GM18498 (cell line): ENCODE results near the gene MRGPRF.
"Not testable (repeated sequence)": the region's sequence is repeated elsewhere in the genome, so short reads cannot be mapped to it uniquely, and the experiment has no call there.

Experiments
- ATAC-seq: cut with Tn5 transposase; IDR thresholded peaks from one replicate; pipeline ENCODE4 v1.9.1; 2021; ENCODE audit warnings: mild to moderate bottlenecking, moderate library complexity; ENCODE audit not compliant: unreplicated experiment

MRGPRF gene

DNA sequence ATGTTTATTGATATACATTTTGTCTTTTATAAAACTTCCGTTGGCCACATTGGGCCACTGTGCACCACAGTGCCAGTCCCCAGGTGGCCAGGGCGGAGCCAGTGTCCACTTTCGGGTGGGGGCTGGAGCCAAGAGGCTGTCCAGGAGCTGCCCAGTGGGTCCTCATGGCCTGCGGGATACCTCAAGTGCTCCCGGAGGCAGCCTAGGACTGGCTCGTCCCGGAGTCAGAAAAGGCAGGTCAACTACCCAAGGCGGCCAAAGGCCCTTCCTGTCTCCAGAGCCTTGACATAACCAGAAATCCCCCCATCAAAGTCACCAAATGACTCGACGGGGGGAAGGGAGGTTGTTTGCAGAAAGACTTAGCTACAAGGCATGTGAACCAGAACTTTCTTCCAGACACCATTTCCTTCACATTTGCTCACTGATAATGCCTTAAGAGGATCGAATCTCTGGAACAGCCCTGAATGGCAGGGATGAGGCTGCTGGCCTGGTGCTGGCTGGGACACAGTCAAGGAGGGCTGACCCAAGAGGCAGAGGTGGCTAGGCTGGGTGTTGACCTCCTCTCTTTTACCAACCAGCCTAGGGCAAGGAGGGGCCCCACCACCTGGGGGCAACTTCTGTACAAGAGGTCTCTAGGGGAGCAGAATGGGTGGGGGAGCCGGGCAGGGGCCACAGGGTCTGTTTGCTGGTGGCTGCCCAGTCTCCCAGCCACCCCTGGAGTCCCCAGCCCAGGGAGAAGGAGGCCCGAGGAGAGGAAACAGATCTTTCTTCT is 8.4 kb downstream of the MRGPRF start:
- ATAC-seq = no peak

DNA sequence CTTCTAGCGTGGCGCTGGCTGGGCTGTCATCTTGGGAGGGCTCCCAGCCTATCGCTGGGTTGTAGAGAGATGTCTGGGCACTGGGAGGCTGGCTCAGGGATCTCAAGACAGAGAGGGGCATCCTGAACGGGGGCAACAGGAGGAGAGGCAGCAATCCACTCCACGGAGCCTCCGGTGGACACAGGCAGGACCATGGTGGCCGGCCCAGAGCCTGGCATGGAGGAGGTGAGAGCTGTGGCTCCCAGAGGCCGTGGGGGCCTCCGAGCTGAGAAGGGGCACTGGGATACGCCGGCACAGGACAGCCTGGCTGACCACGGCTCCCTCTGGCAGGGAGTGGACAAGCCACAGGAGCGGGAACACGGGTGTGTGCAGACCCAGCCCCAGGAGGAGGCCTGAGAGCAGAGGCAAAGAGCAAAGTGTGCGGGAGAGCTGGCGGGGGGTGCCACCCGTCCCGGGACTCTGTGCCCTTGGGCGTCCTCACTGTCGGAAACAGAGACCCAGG is 9.1 kb downstream of the MRGPRF start:
- no peak for ATAC-seq

DNA sequence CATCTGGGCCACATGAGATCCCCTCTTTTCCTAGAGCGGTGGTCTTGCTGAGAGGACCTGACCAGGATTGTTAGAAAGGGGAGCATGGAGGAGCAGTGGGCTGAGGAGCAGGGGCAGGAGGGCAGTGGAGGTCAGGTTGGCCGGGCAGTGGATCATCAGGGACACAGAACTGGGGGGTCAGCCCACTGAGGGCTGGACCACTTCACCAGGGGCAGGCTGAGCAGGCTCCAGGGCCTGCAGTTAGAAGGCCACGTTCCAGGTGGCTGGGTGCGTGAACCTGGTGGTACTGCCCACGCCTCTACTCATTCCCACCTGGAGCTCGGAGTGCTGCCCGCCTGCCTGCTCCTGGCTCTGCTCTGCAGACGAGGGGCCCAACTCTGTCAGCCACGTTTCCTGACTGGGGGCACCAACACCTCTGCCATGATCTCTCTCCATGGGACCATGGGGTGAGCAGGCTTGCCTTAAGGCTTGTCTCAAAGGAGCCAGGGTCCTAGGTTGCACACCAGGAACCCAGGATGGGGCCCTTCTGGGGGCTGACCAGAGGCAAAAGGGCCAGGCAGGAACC is 9.7 kb downstream of the MRGPRF start:
- ATAC-seq = no peak

DNA sequence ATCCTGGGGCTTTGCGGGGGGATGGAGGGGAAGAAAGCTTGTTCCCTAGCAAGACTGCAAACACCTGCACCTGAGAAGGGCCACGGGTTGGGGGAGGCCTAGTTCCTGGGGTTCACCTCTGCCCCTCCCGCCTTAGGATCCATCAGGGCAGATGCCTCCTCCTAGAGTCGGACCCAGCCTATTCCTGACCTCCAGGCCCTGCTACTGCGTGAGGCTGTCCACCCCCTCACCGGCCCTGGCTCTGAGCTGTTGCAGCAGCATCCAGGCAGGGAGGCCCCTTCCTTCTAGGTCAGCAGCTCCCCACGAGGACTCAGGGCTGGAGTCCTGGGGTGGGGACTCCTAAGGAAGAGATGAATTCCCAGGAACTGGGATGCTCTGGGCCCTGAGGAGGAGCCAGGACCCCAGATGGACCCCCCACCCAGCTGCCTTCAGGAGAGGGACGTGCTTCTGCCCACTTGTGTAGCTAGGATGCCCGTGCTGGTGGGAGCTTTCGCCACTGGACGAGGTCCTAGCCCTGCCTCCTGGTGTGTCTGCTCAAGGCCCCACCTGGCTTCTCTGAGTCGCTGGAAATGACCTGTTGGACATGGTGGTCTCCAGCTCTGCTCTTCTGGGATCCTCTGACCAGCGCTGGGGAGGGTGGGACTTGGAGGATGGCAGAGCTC is 10.3 kb downstream of the MRGPRF start:
- ATAC-seq = no peak

DNA sequence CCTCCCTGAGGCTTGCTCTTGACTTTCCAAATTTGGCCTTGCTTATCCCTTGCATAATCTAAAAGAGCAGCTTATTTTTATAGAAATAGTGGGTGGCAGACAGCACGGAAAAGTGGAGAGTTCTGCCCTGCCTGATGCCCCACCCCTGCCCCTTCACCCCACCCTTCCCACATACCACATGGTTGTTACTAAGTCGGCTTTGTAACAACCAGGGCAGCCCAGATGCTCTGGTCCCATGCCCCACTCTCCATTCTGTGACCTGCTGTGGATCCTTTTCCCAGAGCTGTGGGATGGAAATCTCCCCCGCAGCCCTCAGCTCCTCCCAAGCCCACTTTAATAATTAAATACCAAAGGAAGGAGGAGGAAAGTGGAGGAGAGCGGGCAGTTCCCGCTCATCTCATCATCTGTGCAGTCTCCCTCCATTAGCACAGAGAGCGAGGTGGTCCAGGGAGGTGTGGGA is 10.9 kb downstream of the MRGPRF start:
- no peak for ATAC-seq

DNA sequence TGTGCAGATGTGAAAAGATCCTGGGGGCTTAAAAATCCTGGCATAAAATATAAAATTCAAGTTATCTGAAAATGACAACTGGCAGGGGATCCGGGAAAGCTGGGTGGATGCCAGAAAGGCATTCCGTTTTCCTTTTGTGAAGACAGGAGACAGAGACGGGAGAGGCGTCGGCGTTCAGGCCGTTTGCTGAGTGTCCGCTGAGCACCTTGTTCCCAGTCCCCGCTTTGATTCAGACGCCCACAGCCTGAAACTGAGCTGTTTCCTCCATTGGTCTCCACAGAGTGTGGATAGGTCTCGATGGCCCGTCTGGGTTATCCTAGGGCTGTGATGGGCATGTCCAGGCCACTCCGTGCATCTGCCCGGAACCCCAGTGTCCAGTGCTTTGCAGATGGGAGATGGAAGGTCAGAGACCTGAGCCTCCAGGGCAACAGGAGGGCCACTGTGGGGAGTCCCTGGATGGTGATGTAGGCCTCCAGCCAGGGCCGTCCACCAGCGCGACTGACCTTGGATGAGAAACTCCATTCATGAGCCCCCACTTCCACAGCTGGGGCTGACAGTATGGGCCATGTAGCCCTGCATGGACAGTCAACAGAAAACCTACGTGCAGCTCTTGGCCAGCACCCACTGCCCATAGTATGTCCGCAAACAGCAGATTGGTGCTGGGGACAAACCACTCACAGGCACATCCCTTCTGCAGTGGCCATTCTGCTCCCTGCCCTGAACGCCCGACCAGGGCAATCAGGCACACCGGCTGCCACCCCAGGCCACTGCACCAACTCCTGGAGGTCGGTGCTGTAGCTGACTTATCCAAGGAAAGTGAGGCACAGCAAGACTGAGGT is 11.6 kb downstream of the MRGPRF start:
- ATAC-seq = no peak

DNA sequence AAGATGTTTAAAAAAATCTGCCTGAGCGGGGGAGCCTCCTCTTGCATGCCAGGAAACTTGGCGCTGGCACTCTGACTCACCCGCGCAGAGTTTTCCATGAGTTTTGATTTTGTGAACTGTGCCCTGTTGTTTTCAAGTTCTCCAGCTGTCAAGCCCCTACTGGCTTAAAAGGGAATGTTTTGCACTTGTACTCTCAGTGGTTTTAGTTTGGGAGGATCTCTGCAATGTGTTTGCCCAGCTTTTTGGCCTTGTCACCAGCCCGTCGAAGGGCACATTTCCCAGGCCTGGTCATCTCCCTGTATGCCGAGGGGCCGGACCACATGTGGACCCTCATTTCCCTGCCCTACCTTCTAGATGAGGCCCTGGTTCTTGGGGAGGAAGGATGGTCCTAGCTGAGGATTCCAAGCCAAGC is 12.2 kb downstream of the MRGPRF start:
- ATAC-seq = no peak

DNA sequence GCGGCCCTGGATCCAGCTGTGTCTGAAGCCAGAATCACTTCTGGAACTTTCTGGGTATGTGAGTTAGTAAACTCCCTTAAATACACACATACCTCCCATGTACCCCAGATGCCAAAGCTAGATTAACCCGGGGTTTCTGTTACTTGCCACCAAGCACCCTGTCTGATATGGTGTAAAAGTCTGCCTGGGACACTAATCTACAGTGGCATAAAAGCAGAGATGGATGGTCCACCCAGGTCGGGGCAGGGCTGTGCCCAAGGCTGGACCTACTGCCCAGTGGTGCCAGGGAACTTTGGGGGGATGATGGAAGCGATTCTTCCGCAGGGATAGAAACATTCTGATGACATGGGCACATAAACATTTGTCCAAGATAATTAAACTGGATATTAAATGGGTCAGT is 12.7 kb downstream of the MRGPRF start:
- no peak for ATAC-seq

DNA sequence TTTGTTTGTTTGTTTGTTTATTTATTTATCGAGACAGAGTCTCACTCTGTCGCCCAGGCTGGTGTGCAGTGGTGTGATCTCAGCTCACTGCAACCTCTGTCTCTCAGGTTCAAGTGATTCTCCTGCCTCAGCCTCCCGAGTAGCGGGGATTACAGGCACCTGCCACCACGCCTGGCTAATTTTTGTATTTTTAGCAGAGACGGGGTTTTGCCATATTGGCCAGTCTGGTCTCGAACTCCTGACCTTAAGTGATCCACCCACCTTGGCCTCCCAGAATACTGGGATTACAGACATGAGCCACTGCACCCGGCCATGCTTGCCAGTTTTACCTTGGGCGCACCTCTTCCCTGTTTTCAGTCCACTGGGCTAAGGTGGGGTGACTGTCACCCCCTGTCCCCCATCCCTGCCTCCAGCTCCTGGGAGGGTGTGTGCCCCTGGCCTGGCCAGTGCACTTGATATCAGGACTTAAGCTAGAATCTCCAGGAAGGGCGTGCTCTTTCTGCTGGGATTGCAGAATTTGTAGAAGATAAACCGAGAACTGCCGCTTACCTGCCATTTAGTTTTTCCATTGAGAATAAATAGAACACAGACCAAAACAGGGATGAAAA is 13.2 kb downstream of the MRGPRF start:
- ATAC-seq = not testable (repeated sequence)

DNA sequence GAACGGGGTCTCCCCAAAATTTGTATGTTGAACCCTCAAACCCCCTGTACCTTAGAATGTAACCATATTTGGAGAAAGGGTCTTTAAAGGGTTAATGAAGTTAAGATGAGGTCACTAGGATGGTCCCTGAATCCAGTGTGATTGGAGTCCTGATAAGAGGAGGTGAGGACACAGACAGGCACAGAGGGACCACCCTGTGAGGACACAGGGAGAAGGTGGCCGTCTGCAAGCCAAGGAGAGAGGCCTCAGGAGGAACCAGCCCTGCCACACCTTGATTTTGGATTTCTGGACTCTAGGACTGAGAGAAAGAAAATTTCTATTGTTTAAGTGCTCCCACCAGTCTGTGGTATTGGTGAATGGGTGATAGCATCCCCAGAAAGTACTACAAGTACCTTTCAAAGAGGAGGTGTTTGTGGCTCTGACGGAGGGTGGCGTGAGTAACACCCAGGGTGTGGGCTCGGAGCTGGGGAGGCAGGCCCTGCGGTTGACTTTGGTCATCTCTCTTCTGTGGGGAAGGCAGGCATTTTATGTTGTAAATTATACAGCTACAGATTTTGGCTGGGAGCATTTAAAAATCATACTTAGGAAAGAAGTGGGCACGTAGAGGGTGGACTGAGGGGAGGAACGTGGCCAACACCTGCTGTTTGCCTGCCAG is 13.8 kb downstream of the MRGPRF start:
- no peak for ATAC-seq

DNA sequence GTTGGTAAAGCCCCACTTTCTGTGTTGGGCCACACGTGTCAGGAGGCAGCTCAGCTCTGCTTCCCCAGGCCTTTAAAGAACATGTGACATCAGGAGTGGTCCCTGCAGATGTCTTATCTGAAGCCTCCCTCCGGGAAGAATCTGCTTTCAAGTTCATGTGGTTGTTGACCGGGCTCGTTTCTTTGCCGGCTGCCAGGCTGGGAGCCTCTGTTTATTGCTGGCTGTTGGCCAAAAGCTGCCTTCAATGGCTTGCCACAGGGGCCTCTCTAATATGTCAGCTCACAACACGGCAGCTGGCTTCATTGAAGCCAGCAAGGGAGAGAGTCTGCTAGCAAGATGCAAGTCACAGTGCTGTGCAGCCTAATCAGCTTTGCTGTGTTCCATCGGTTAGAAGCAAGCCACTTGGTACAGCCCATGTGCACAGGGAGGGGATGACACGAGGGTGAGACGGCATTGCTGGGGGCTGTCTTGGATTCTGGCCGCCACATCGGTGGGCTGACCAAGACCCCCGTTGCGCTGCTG is 14.6 kb downstream of the MRGPRF start:
- no peak for ATAC-seq

DNA sequence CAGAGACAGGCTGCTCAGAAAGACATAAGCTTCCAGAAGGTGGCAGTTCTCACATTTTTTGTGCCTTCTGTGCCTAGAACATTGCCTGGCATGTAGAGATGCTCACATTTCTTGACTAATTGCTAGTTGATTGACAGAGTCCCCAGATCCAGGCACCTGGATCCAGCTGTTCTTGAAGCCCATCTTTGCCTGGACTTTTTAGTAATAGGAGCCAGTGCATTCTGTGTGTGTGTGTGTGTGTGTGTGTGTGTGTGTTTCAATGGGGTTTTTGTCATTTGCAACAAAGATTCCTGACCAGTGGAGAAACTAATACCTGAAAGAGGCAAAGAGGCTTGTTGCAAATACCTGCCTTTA is 15.1 kb downstream of the MRGPRF start:
- ATAC-seq = no peak

DNA sequence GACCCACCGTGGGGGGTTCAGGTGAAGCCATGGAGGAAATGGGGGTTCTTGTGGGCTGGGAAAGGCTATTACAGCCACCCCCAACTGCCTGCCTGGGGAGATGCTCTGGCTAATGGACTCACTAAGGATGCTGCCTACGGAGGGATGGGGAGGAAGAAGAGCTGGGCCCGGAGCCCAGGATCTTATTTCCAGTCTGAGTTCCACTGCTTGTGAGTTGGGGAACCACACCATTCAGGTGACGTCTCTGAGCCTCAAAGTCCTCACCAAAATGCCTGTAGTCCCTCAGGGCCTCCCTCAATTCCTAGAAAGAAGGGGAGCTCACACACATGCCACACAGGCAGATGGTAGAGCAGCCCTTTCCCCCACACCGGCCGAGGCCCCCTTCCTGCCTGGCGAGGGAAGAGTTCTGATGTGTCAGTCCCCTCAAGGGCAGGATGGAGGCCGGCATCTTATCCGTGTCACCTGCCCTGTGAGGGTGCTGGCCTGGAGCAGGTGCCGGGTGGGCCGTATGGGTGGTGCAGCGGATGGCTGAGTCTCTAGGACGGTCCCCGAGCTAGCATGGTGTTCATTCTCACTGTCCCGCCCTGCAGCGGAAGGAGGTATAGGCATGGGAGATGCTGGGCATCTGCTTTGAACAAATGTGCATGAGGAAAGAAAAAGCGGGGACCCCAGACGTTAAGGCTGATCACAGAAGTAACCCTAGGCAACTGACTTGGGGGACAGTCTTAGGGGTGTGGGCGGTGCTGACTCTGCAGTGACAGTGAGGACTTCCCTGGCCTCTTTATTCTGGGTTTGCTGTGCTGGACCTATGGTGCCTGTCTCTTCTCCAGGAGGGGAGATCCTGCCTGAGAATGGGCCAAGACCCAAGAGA is 15.7 kb downstream of the MRGPRF start:
- no peak for ATAC-seq

DNA sequence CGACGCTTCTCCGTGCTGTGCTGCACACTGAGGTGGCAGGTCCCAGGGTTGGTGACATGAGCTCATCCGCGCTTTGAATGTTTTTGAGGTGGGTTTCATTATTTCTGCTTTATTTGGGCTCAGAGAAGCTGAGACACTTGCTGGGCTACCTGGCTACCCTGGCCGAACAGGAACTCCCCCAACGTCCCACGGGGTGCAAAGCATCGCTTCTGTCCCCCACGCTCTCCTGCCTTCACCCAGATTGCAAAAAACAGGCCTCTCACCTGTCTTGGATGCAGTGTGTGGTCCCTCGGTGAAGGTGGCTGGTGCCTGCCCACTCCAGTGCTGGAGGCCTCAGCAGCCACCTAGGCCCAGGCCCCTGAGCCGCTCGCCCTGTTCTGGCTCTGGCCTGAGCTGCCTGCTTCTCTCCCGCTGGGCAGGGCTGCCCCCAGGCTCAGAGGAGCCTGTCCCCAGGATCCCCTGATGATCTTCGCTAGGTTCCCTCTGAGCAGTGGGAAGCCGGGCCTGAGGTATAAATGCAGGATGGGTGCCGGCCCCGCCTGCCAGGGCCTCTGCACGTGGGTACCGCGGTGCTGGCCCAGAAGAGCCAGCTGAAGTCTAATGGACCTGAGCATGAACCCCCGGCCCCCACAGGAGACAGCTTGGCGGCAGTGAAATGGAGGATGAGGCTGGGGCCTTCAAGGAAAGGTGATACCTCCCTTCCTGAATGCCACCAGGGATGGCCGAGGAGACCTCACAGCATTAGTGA is 16.5 kb downstream of the MRGPRF start:
- no peak for ATAC-seq

DNA sequence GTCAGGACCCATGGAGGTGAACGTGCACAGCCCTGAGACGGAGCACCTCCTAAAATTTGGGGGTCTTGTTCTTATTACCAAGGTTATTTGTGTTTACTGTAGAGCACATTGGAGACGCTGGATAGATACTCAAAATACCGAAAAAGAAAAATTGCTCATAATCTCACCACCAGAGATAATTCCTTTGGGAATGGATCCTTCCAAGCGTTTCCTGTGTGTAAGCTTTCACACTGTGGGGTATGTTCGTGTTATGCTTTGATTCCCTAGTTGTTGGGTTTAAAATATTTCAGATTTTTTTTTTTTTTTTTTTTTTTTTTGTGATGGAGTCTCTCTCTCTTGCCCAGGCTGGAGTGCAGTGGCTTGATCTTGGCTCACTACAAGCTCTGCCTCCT is 18.2 kb downstream of the MRGPRF start:
- no peak for ATAC-seq

DNA sequence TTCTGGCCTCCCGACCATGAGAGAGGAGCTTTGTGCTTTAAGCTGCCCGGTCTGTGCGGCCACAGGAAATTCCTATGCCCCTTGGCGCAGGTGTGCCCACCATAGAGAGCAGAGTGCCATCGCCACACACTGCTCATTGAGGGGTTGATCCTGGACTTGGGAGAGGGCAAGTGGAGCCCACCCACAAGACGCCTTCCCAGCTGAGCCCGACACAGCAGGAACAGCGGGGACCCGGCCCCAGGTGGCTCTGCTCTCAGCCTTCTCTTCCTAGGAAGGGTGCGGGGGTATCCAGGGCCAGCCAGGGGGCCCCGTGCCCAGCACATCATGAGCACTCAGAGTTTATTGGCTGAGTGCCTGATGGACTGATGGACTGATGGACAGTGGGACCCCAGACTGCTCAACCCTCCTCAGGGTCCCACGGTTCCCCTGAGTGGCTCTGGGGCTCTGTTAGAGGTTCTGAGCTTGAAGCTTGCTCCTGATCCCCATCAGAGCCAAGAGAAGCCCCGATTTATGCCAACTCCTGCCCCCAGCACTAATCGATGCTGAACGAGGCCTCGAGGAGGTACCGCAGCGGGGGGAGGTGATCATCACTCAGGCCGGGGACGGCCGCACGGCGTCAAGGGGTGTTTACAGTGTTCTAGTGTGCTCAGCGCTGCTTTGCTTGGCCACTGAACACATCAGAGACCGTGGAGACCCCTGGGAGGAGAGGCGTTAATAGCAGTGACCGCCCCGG is 18.7 kb downstream of the MRGPRF start:
- ATAC-seq = no peak

DNA sequence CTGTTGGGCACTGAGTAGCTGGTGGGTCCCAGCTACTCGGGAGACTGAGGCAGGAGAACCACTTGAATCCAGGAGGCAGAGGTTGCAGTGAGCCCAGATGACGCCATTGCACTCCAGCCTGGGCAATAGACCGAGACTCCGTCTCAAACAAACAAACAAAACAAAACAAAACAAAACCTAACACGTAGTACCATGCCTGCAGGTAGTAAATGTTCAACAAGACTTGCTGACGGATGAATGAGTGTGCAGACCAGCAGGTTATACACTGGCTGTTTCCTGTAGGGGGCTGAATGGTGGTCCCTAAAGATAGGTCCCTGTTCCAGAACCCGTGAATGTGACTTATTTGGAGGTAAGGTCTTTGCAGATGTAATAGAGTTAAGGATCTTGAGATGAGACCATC is 19.5 kb downstream of the MRGPRF start:
- ATAC-seq = no peak
